Stomach (tissue), 9 donors: ENCODE measurements around the gene FIGLA. TPM values are rescaled to one million over a fixed set of nuclear protein-coding genes. Genes with fewer than 3 reads are reported as not detected.

Source experiments
- DNase-seq, 2 donors: peaks; one replicate each; pipeline versions ENCODE4 v3.0.0 to v3.0.0-alpha.2; 2013 to 2019
- H3K27ac ChIP-seq, 5 donors: fragments of 200-600 bp in 4 of 5; sonication (generic) in 4 of 5; one replicate each; pipeline ENCODE4 v1.5.1; 2013 to 2019; ENCODE audit warnings: mild to moderate bottlenecking in 1 of 5, moderate library complexity in 1 of 5
- H3K27me3 ChIP-seq, 3 donors: fragments of 200-600 bp; sonication (generic); one replicate each; pipeline ENCODE4 v1.5.1; 2017 to 2019; ENCODE audit warnings: mixed run types in 1 of 3
- H3K36me3 ChIP-seq, 4 donors: fragments of 200-600 bp; sonication (generic); 1 replicate in 3 of 4; 2 replicates in 1 of 4; pipeline ENCODE4 v1.5.1; 2016 to 2019
- H3K4me1 ChIP-seq, 4 donors: fragments of 200-600 bp; sonication (generic); one replicate each; pipeline ENCODE4 v1.5.1; 2016 to 2019
- H3K4me3 ChIP-seq, 4 donors: fragments of 200-600 bp; sonication (generic) in 3 of 4; one replicate each; pipeline ENCODE4 v1.5.1; 2016 to 2019; ENCODE audit warnings: mild to moderate bottlenecking in 1 of 4
- H3K9me3 ChIP-seq, 4 donors: fragments of 200-600 bp; sonication (generic); one replicate each; pipeline ENCODE4 v1.5.1; 2016 to 2019
- CTCF ChIP-seq, 7 experiments: fragments of 450-650 bp in 4 of 7; fragments of 200-600 bp in 3 of 7; sonication (generic) in 3 of 7; IDR thresholded peaks; one replicate each; pipeline ENCODE4 v1.5.1; 2016 to 2019; ENCODE audit warnings: antibody characterized with exemption in 7 of 7, control low read depth in 2 of 7, mild to moderate bottlenecking in 1 of 7
- EP300 ChIP-seq: sonication (generic); formaldehyde crosslinking; IDR thresholded peaks from one replicate; pipeline ENCODE4 v1.6.1; 2017; ENCODE audit warnings: antibody characterized with exemption
- POLR2A ChIP-seq, 4 donors: fragments of 450-650 bp; IDR thresholded peaks; one replicate each; pipeline ENCODE4 v1.6.1; 2016; ENCODE audit warnings: antibody characterized with exemption in 4 of 4, control low read depth in 2 of 4, mild to moderate bottlenecking in 1 of 4, moderate library complexity in 1 of 4
- POLR2AphosphoS5 ChIP-seq, 3 donors: sonication (generic); formaldehyde crosslinking; IDR thresholded peaks; one replicate each; pipeline ENCODE4 v1.6.1; 2016; ENCODE audit warnings: antibody characterized with exemption in 3 of 3
- WGBS, 5 donors: extraction: QIAGEN DNeasy Blood & Tissue Kit in 3 of 5; methylation state at CpG; one replicate each; pipeline versions ENCODE4 v1.1.5 to v1.1.7; 2013 to 2018; 5-methylcytosine and 5-hydroxymethylcytosine counted together
- intact Hi-C: fragments of 100-400 bp; cut with DNase I; formaldehyde crosslinking; loops from one replicate; pipeline ENCODE4 v1.15.1; 2023; ENCODE audit warnings: low total_unique reads
- polyA plus RNA-seq, 3 donors: library from polyadenylated mRNA; stranded (reverse); fragments of 200-250 nt; gene quantifications; one replicate each; pipeline ENCODE4 v1.2.3, GENCODE V29; 2013
- total RNA-seq, 5 donors: library from RNA; depleted of rRNA; stranded (reverse); fragments of >200 nt; gene quantifications; one replicate each; pipeline versions ENCODE4 v1.1.0 to v1.2.3, GENCODE V29; 2014 to 2016
- donor health status: healthy with polysubstance abuse.
- donor health status: Bipolar disorder and iron deficiency.
- donor health status: healthy.

FIGLA gene
- total and polyA plus RNA-seq, 8 donors = 0.75 TPM; not detected in 7

GRCh38 chr2:70834881-70835280 lies 44.4 kb upstream of the FIGLA start:
- 55 to 64% (median 61%) methylated on average over 4 of the region's 4 CpGs for WGBS, 5 donors
- intact Hi-C loops = no loop called here
- Histone ChIP-seq H3K9me3 (no peaks in the 10 kb centered on the region), H3K27ac (no peak overlapping the region), H3K27me3 (peaks cover 0 to 13% (median 3%) of the 10 kb centered on the region in 3 donors), H3K4me3 (no peak overlapping the region), H3K36me3 (no peaks in the 10 kb centered on the region), H3K4me1 (no peaks in the 10 kb centered on the region)
- no peak for DNase-seq
- TF ChIP-seq CTCF (IDR thresholded peaks at IDR 0.05) = no peak
- no peak for TF ChIP-seq POLR2AphosphoS5 (IDR thresholded peaks at IDR 0.05)
- no peak for TF ChIP-seq EP300
- TF ChIP-seq POLR2A (IDR thresholded peaks at IDR 0.05) = no peak

GRCh38 chr2:70834106-70834505 lies 43.7 kb upstream of the FIGLA start:
- no peak overlapping the region for H3K4me3 ChIP-seq
- intact Hi-C loops = no loop called here
- peaks cover 0 to 13% (median 3%) of the 10 kb centered on the region in 3 donors for H3K27me3 ChIP-seq
- 70 to 85% (median 80%) methylated on average over 2 of the region's 2 CpGs for WGBS, 5 donors
- H3K36me3 ChIP-seq = no peaks in the 10 kb centered on the region
- no peak overlapping the region for H3K27ac ChIP-seq
- H3K4me1 ChIP-seq = no peaks in the 10 kb centered on the region
- no peak for DNase-seq
- no peaks in the 10 kb centered on the region for H3K9me3 ChIP-seq
- no peak for TF ChIP-seq POLR2A (IDR thresholded peaks at IDR 0.05)
- TF ChIP-seq EP300 = no peak
- TF ChIP-seq POLR2AphosphoS5 (IDR thresholded peaks at IDR 0.05) = no peak
- TF ChIP-seq CTCF (IDR thresholded peaks at IDR 0.05) = no peak

- TF ChIP-seq CTCF (IDR thresholded peaks at IDR 0.05) (no peak), POLR2AphosphoS5 (IDR thresholded peaks at IDR 0.05) (no peak), EP300 (no peak), POLR2A (IDR thresholded peaks at IDR 0.05) (no peak)
- no peak for DNase-seq
- WGBS, 5 donors = 50 to 89% (median 78%) methylated on average over 1 of the region's 1 CpG
- H3K4me3 ChIP-seq = no peak overlapping the region
- H3K9me3 ChIP-seq = no peaks in the 10 kb centered on the region
- H3K36me3 ChIP-seq = no peaks in the 10 kb centered on the region
- H3K4me1 ChIP-seq = no peaks in the 10 kb centered on the region
- no peak overlapping the region for H3K27ac ChIP-seq
- peaks cover 0 to 13% (median 0%) of the 10 kb centered on the region in 3 donors for H3K27me3 ChIP-seq
- intact Hi-C loops = no loop called here
Observed at GRCh38 chr2:70833246-70833645, 42.8 kb upstream of the FIGLA start.

GRCh38 chr2:70832386-70832785 lies 41.9 kb upstream of the FIGLA start:
- H3K36me3 ChIP-seq = no peaks in the 10 kb centered on the region
- no peaks in the 10 kb centered on the region for H3K9me3 ChIP-seq
- no peak for DNase-seq
- H3K27me3 ChIP-seq = peaks cover 0 to 13% (median 0%) of the 10 kb centered on the region in 3 donors
- H3K4me1 ChIP-seq = no peaks in the 10 kb centered on the region
- TF ChIP-seq POLR2A (IDR thresholded peaks at IDR 0.05) = no peak
- TF ChIP-seq EP300 = no peak
- no peak for TF ChIP-seq CTCF (IDR thresholded peaks at IDR 0.05)
- TF ChIP-seq POLR2AphosphoS5 (IDR thresholded peaks at IDR 0.05) = no peak
- no peak overlapping the region for H3K27ac ChIP-seq
- WGBS, 5 donors = 83 to 95% (median 94%) methylated on average over 2 of the region's 2 CpGs
- no peak overlapping the region for H3K4me3 ChIP-seq
- intact Hi-C loops = no loop called here
